Measurements from ENCODE around the gene RPS6KA2. TPM values are rescaled to one million over a fixed set of nuclear protein-coding genes. Genes with fewer than 3 reads are reported as not detected.

The RPS6KA2 gene
- total RNA-seq, 1 experiment from 2014 or later: 12.3 TPM

- peak overlapping the region; percentile 36 for H2BK5ac ChIP-seq (ENCODE audit: insufficient read length, low read length)
- H2AFZ ChIP-seq (ENCODE audit: low read length): no peak overlapping the region
- peak overlapping the region; percentile 95 to 98 (median 97) for H3K27ac Mint-ChIP-seq
- H3K9me3 ChIP-seq (ENCODE audit: control insufficient read depth, low read depth, low read length): no peaks in the 10 kb centered on the region
- H3K4ac ChIP-seq (ENCODE audit: low read depth, low read length): no peak overlapping the region
- no peak overlapping the region for H4K8ac ChIP-seq (replicated peaks; ENCODE audit: insufficient read length, low read depth, low read length)
- H3K27me3 ChIP-seq (ENCODE audit: insufficient read depth, low read length): no peaks in the 10 kb centered on the region
- H3K18ac ChIP-seq (ENCODE audit: insufficient read length, low read depth, low read length): peak overlapping the region; percentile 70
- DNase-seq: no peak
- no peak overlapping the region for H2BK15ac ChIP-seq (ENCODE audit: low read depth, low read length)
- H3K23ac ChIP-seq (ENCODE audit: insufficient read length, low read depth, low read length): no peak overlapping the region
- no peaks in the 10 kb centered on the region for H3K9me3 Mint-ChIP-seq
- H4K91ac ChIP-seq (ENCODE audit: insufficient read length, low read depth, low read length): no peak overlapping the region
- H3K4me1 Mint-ChIP-seq: peaks cover 46 to 51% of the 10 kb centered on the region in 2 experiments
- H3K14ac ChIP-seq (ENCODE audit: insufficient read depth, low read length): no peak overlapping the region
- H2BK120ac ChIP-seq (ENCODE audit: low read depth, low read length, poor library complexity, severe bottlenecking): peak overlapping the region; percentile 14
- H4K5ac ChIP-seq (ENCODE audit: insufficient read length, low read depth, low read length): no peak overlapping the region
- H3K27ac ChIP-seq (ENCODE audit: insufficient read length, low read depth, low read length): peak overlapping the region; percentile 96
- H3K36me3 Mint-ChIP-seq (ENCODE audit: insufficient read depth in 1 of 3, low read depth in 3 of 3): no peaks in the 10 kb centered on the region; a peak in 1 of 7 replicates
- peak overlapping the region; percentile 82 for H2BK12ac ChIP-seq (ENCODE audit: insufficient read length, low read depth, low read length)
- no peak for TF ChIP-seq CTCF (conservative IDR thresholded peaks at IDR 0.05)
- H2AK5ac ChIP-seq (ENCODE audit: insufficient read length, low read length): no peak overlapping the region
- no peak overlapping the region for H3K9ac ChIP-seq (ENCODE audit: extremely low read depth, insufficient read length, low read length)
- peak overlapping the region; percentile 76 for H3K4me2 ChIP-seq (ENCODE audit: insufficient read depth, insufficient read length, low read length)
- H2BK20ac ChIP-seq (ENCODE audit: low read depth, low read length, poor library complexity, severe bottlenecking): peak overlapping the region; percentile 90
- no peaks in the 10 kb centered on the region for H3K27me3 Mint-ChIP-seq (ENCODE audit: low read depth)
- no peaks in the 10 kb centered on the region for H3K79me2 ChIP-seq (ENCODE audit: insufficient read depth, low read length)
- no peaks in the 10 kb centered on the region for H4K20me1 ChIP-seq (ENCODE audit: control insufficient read depth, insufficient read depth, insufficient read length)
- no peak overlapping the region for H3T11ph ChIP-seq (ENCODE audit: low read length)
- H3K79me1 ChIP-seq (ENCODE audit: insufficient read depth, low read depth, low read length, poor library complexity, severe bottlenecking): no peaks in the 10 kb centered on the region
- peaks cover 5% of the 10 kb centered on the region for H3K23me2 ChIP-seq (ENCODE audit: insufficient read length, low read depth, low read length, poor library complexity, severe bottlenecking)
- no CpG with 5 or more reads among the region's 6 CpGs for WGBS (ENCODE audit: extremely low coverage, insufficient read length, low lambda C conversion rate)
- peak overlapping the region; percentile 34 to 78 for H3K4me3 Mint-ChIP-seq
- H3K4me1 ChIP-seq (ENCODE audit: insufficient read depth, low read length): peaks cover 4% of the 10 kb centered on the region; the same call in 1 of the 2 replicates
- H3K56ac ChIP-seq (ENCODE audit: insufficient read length, low read depth, low read length): no peak overlapping the region
Measured at GRCh38 chr6:166365806-166366205, 261.2 kb downstream of the RPS6KA2 start.
